ENCODE data around the gene ANXA11.
"Not testable (repeated sequence)": the region's sequence is repeated elsewhere in the genome, so short reads cannot be mapped to it uniquely, and the experiment has no call there.

Gene ANXA11

DNA sequence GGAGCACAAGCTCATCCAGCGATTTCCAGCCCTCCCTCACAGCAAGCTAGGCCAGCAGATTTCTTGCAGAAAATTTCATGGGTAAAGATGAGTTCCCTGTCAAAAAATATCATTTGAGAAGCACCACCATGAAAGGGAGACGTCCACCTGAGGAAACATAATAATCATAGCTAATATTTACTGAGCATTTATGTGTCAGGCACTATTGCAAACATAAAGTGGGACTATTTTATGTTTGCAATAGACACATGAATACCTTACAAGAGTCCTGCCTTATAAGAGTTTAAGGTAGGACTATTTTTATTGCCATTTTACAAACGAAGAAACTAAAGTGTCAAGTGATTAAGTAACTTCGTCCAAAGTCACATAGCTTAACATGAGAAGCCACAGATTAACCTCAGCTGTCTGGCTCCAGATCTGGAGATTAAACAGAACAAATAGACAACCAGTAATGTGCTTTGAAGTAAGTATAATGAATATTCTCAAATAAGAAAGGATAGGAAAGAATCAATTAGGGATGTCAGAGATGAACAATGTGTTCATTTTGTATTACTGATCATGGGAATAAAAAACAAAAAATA lies 7.3 kb upstream of the ANXA11 start:
- not testable (repeated sequence) for DNase-seq (ENCODE audit: low read depth, low spot score); H3K4me3 ChIP-seq (ENCODE audit: low read length)

DNA sequence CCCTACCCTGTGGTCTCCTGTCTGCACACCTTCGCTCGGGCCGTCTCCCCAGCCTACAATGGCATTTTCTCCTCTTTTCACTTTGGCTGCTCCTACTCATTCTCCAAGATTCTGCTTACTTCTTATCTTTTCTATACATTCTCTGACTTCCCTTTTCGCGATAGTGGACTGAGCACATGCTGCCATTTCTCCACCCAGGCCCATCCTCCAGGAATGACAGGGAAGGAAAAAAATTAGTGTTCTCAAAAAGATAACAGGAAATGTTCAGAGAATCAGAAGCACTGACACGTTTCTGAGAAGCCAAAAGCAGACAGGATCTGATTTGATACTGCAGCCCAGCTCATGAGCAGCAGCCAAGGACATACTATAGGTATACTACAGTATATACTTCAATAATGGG lies 6.4 kb upstream of the ANXA11 start:
- no peak overlapping the region for H3K4me3 ChIP-seq (ENCODE audit: low read length)
- DNase-seq (ENCODE audit: low read depth, low spot score) = no peak

DNA sequence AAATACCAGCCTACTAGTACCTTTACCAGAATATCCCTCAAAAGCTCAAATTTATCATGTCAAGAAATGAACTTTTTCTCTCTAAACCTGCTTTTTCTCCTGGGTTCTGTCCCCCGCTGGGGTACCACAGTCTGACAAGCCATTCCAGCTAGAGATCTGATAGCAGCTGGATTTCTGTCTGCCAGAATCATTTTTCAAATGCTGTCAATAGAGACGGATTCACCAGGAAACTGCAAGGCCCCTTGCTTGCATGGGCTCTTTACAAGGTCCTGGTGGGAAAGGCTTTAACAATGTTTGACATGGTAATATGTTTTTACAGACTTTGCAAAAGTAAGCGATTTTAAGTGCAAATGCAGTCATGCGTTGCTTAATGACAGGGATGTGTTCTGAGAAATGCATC lies 4.9 kb upstream of the ANXA11 start:
- no peak overlapping the region for H3K4me3 ChIP-seq (ENCODE audit: low read length)
- no peak for DNase-seq (ENCODE audit: low read depth, low spot score)

DNA sequence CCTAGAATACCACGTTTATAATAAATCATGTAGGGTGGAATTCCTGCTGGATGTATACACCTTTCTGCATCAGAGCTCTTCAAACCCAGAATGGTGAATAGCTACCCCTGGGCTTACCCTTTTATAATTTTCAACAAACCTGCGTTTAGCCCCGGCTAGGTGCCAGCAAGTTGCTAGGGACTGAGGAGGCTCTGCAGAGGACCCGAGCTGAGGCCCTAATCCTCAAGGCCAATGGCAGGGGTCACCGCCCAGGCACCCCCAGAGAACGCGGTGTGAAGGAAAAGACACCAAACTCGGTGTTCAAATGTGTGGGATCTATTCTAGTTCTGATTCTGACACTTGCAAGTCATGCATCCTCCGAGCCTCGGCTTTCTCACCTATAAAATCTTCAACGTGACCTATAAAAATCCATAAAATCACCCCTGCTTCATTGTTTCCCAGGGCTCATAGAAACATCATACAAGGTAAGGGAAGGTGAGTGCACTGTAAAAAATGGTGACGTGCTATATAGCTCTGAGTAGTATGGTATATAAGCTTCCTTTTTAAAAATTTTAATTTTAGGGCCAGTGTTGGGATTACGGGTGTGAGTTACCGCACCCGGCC lies 2.5 kb upstream of the ANXA11 start:
- no peak for DNase-seq (ENCODE audit: low read depth, low spot score)
- H3K4me3 ChIP-seq (ENCODE audit: low read length) = no peak overlapping the region

DNA sequence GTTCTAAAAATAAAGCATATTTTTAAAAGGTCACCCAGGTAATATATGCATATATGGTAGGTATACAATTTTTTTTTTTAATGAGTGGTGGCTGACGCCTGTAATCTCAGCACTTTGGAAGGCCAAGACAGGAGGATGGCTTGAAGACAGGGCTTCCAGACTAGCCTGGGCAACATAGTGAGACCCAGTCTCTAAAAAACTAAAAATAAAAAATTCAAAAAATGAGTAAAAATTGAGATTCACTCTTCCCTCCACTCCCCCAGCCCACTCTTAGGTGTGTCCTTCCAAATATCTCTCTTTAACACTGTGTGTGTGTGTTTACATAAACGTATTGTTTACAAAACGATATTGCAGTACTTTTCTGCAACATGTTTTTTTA lies 929 bp upstream of the ANXA11 start:
- no peak overlapping the region for H3K4me3 ChIP-seq (ENCODE audit: low read length)
- DNase-seq (ENCODE audit: low read depth, low spot score) = no peak

DNA sequence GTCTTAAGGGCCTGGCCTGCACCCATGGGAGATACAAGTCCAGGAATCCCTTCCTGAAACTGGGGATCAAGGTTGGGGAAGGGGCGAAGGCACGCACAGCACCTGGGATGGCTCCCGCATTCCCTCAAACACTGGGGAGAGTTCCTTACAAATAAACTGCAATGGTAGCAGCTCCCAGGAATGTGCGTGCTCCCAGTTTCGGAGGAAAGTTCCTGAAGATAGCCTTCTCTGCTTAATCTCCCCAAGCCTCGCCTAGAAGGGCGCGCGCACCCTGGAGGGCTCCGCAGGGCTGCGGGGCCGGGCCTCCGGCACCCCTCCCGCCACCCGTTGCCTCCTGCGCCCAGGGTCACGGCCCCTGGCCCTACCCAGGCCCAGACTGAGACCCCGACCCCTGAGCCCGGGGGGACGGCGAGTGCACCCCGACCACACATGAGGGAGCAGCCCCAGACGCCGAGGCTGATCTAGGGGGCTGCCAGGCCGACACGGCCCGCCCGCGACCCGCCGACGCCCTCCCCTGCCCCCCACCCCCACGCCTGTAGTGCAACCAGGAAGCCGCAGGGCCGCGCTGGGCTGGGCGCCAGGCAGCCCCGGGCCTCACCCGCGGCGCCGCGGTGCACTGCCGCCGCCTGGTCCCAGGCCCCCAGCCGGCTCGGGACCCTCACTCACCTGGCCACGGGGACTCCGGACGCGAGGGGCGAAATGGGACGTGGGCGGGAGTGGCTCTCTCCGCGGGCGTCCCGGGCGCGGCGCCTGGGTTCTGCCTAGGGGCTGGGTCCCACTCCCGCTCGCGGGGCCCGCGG lies 460 bp downstream of the ANXA11 start:
- no peak for DNase-seq (ENCODE audit: low read depth, low spot score)
- peak overlapping the region; percentile 67 for H3K4me3 ChIP-seq (ENCODE audit: low read length)

DNA sequence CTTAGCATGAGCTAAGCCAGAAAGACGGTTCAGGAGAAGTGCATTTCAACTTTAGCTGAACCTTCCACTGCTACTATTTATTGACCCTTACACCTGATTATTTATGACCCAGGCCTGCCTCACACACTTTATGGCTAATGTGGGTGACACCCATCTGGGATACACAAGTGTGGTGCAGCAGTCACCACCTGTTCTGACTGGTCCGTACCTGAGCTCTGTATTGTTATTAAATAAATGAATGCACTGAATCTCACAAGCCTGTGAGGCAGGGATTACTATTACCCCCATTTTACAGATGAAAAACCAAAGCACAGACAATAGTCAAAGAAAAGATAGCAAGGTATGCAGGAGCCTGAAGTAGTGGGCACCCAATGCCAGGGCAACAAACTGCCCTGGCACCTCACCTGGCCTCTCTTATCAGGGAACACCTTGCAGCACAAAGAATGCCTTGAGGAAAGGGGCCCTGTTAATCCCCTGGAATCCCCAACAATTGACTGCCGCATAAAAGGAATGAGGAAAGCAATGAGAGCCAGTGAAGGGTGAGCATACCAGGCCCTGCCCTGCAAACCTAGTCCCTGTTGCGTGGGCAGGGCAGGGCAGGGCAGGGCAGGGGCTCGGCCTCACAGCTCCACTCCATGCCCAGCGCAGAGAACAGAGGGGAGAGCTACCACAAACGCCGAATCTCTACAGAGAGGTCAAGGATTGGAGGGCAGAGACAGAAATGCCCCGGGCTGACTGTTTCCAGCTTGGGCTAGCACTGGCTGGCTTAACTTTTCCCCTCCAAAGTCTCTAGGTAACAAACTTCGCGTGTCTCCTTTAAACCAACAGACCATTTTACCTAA lies 1.3 kb downstream of the ANXA11 start:
- DNase-seq (ENCODE audit: low read depth, low spot score) = no peak
- peak overlapping the region; percentile 67 for H3K4me3 ChIP-seq (ENCODE audit: low read length)

DNA sequence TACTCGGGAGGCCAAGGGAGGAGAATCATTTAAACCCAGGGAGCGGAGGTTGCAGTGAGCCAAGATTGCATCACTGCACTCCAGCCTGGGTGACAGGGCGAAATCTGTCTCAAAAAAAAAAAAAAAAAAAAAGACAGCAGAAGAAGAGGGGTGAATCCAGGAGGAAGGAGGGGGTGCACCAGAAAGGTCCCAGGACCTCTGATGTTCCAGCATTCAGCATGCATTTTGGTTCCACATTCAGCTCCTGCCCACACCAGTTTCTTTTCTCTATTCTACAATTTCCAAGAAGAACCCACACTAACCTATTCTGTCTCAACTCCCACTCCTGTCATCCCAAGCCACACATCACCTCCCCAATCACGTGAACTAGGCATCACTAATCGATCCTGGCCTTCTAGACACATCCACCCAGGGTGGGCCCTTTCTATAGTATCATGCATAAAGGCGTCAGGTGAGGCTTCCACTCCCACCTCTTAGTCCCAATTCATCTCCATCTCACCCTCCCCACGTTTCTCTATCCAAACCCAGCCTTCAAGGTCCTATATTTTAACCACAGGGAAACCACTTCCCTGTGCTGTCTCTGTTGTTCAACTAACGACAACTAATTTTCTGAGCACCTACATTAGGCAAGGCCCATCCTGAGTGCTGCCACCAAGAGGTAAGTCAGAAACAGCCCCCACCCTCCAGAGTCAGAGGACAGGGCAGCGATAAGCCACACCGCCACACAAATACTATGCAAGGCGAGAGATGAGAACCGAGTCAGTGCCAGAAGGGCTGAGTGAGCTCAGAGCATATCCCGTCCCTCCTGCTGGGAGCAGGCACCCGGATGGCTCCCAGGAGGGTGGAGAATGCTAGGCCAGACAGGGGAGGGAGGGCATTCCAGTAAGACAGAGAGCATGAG lies 2.2 kb downstream of the ANXA11 start:
- DNase-seq (ENCODE audit: low read depth, low spot score) = peak; percentile 84
- peak overlapping the region; percentile 67 for H3K4me3 ChIP-seq (ENCODE audit: low read length)

DNA sequence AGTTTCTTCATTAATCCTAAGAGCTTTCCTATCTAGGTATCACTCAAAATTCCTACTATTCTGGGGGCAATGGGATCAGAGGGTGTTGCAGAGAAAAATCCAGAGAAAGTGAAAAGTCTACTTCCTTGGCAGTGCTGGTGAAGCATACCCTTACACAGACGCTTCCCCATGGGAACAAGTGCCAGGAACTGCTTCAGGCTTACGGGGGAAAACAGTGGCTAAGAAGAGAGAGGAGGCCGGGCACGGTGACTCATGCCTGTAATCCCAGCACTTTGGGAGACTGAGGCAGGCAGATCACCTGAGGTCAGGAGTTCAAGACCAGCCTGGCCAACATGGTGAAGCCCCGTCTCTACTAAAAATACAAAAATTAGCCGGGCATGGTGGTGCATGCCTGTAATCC lies 2.8 kb downstream of the ANXA11 start:
- DNase-seq (ENCODE audit: low read depth, low spot score); H3K4me3 ChIP-seq (ENCODE audit: low read length): not testable (repeated sequence)

DNA sequence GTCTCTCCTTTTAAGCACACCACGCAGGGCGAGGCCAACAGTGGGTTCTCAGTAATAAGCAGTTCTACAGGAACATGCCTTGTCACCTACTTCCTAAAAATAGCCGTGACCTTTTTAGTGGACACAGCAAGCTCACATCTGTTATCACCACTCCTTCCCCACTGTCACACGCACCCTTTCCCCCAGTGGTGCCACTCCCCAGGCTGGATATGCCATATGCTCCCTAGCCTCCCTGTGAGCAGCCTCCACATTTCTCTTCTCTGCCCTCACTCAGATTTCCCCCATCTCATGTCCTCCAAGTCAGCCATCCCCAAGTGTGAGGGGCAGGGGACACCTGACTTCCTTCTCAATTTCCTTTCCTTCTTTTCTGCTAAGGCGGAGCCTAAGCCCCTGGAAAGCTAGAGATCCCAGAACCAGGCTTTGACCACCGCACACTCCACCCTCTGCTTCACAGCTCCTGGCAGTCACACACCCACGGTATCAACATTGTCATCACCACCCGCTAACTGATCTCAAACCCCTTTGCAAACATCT lies 3.7 kb downstream of the ANXA11 start:
- DNase-seq (ENCODE audit: low read depth, low spot score) = no peak
- no peak overlapping the region for H3K4me3 ChIP-seq (ENCODE audit: low read length)

DNA sequence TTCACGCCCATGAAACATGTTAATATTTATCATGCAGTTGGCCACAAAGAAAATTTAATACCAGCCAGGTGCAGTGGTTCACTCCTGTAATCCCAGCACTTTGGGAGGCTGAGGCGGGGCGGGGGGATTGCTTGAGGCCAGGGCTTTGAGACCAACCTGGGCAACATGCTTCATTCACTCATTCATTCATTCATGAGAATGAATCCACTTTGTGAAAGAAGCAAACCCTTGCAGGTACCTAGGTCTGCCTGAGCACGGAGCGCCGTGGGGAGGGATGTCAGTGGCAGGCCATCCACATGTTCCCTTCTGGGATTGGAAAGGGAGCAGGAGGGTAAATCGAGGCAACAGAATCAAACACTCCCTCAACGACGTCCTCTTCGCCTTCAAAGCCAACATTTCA lies 4.7 kb downstream of the ANXA11 start:
- no peak for DNase-seq (ENCODE audit: low read depth, low spot score)

DNA sequence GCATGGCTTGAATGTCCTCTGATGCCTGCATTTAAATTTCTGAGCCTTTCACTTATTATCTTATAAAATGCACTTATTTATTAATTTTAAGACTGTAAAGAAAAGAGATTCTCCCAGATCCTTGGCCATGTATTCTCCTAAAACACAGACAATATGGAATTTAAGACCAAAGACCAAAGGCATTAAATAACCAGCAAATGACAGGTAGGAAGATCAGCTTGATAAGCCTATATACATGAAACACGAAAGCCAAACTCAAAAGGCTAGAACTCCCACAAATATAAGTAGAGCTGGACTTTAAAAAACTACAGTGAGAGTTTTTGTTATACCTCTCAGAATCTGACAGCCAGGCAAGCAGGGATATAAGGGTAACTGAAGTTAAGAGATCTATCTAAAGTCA lies 5.1 kb downstream of the ANXA11 start:
- no peak for DNase-seq (ENCODE audit: low read depth, low spot score)
- no peak overlapping the region for H3K4me3 ChIP-seq (ENCODE audit: low read length)

More for the DNA sequence above, 4.7 kb downstream of the ANXA11 start:
- H3K4me3 ChIP-seq (ENCODE audit: low read length) = no peak overlapping the region

DNA sequence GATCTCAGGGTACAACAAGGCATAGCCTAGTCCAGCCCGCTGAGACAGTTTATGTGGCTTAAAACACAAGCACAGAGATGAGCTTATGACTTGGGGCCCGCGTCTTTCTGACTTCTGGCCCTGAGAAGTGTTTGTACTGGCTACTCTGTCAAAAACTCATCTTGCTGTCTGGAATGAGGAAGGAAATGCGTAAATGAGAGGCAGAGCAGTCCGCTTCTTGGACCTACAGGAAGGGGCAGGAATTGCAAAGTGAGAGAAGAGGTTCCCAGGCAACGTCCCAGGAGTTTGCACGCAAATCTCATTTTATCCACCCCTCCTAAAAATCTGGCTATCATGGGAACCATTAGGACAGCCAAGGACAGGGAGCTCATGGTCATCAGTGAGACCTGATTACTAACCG lies 5.5 kb downstream of the ANXA11 start:
- no peak overlapping the region for H3K4me3 ChIP-seq (ENCODE audit: low read length)
- no peak for DNase-seq (ENCODE audit: low read depth, low spot score)

DNA sequence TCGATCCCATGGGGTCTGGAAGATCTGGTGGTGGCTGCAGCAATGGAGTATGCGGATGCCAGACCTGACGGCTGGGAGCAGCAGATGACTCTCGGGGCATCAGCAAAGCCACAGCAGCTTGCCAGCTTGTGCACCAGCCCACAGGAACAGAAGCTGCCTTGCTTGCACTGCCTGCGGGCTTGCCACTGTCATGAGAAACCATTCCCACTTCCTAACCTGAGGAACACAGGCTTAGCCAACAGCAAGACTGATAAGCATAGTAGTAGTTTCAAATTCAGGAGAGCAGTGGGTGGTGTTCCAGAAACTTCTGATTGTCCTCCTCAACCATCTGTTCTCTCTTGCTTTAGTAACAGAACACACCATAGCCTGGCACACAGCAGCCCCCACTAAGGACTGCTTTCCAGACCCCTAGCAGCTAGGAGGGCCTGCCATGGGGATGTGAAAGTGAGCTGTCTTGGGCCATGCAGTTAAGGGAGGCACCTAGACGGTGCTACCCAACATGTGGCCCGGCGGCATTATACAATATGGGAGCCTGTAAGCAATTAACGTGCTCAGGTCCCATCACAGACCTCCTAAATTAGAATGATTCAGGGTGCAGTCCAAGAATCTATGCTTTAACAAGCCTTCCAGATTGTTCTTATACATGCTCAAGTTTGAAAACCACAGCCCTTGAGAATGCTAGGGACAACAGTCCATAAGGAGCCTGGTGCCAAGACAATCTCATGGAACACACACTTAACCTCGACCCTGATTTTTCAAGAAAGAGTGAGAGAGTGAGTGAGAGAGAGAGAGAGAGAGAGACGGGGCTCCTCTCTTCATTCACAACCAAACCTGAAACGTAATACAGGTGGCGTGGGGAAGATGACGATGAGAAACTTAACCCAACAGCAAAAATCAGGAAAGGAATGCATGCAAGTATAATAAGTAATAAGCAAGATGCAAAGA lies 7.1 kb downstream of the ANXA11 start:
- no peak overlapping the region for H3K4me3 ChIP-seq (ENCODE audit: low read length)
- peak; percentile 82 for DNase-seq (ENCODE audit: low read depth, low spot score)

DNA sequence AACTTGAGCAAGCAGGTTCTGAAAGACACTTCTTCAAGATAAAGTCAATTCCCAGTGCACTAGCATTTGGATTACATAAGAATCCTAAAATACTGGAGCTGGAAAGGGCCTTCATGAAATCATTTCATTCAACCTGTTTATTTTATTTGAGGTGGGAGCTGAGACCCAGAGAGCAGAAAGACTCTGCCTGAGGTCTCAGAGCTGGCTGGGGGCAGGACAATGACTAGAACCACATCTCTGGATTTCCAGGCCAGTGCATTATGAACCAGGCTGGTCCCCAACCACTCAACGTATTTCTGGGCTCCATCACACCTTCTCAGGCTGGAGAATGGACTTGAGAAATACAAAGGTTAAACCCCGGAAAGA lies 8.4 kb downstream of the ANXA11 start:
- H3K4me3 ChIP-seq (ENCODE audit: low read length) = no peak overlapping the region

DNA sequence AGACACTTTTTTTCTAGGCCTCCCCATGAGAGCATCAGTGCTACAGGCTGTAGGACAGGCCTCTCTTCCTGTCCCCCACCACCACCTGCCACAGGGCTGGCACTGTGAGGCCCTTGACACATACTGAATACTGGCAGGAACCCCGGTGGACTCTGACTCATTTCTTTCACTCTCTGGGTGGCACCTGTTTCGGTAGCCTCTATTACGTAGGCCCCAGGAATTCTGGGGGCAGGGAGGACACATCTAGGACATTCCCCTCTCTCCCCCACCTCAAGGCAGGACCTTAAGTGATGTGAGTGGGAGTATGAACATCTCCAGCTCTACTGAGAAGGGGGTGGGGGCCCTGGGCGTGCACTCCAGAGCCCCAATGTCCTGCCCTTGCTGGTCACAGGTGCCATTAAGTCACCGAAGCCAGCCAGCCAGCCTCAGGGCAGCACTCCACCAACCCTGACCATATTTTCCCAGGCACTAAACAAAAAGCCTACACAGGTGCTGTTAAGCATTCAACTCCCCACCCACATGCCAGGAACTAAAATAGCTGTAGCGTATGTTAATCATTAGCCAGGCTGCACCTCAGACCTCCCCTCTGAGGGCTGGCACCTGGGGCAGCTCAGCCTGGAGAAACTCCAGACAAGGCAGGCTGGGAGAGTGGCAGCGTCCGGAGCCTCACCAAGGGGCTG lies 8.9 kb downstream of the ANXA11 start:
- no peak for DNase-seq (ENCODE audit: low read depth, low spot score)
- H3K4me3 ChIP-seq (ENCODE audit: low read length) = no peak overlapping the region

More for the DNA sequence above, 8.4 kb downstream of the ANXA11 start:
- no peak for DNase-seq (ENCODE audit: low read depth, low spot score)

DNA sequence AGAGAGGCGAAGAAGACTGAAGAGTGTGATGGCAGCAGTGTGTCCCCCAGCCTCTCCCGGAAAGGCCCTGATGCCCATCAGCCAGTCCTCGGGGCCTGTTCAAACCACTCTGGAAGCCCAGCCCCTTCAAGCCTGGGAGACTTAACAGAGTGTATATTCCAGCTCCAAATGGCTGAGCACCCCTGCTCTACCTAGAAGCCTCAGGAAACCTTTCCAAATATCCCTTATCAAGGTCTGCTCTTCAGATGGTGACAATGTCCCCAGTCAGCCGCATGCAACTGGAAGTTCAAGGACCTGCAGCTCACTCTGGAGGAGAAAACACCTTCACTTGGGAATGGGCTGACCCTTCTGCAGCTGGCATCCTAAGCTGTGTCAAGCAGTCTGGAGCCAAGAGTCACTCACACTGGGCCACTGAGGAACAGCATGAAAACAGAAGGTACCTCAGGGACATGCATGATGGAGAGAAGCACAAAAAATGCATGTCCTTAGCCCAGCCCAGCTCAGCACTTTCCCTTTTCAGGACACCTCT lies 10.2 kb downstream of the ANXA11 start:
- DNase-seq (ENCODE audit: low read depth, low spot score) = no peak
- H3K4me3 ChIP-seq (ENCODE audit: low read length) = no peak overlapping the region

All from Jurkat, Clone E6-1 (cell line).